ENCODE results near the gene SEC14L1.

GRCh38 chr17:77246110-77247047 lies 105.6 kb downstream of the SEC14L1 start:
- TF ChIP-seq, protein P1, sequence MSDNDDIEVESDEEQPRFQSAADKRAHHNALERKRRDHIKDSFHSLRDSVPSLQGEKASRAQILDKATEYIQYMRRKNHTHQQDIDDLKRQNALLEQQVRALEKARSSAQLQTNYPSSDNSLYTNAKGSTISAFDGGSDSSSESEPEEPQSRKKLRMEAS (IDR thresholded peaks at IDR 0.05), result no peak
- no peak for TF ChIP-seq EGR1 (IDR thresholded peaks at IDR 0.05; ENCODE audit: low read depth in 2 of 2)
- no peak for TF ChIP-seq CTCF (IDR thresholded peaks at IDR 0.05; ENCODE audit: low read depth, low read length, missing input control)
- TF ChIP-seq SP1 (IDR thresholded peaks at IDR 0.05), result no peak
- TF ChIP-seq JUND (IDR thresholded peaks at IDR 0.05), result no peak
